ENCODE results near the gene FAM13C.

- TF ChIP-seq CTCF (IDR thresholded peaks at IDR 0.05) (no peak), REST (IDR thresholded peaks at IDR 0.05; ENCODE audit: low read depth, low read length) (no peak), SIN3A (IDR thresholded peaks at IDR 0.05; ENCODE audit: borderline replicate concordance, low read depth, low read length) (no peak), SMC3 (IDR thresholded peaks at IDR 0.05; ENCODE audit: low read depth, low read length) (no peak), YY1 (IDR thresholded peaks at IDR 0.05; ENCODE audit: low read depth) (no peak), RFX5 (IDR thresholded peaks at IDR 0.05; ENCODE audit: low read length) (no peak), MXI1 (IDR thresholded peaks at IDR 0.05; ENCODE audit: low read depth, low read length) (no peak), TAF1 (IDR thresholded peaks at IDR 0.05; ENCODE audit: borderline replicate concordance, low read depth, low read length) (no peak), NRF1 (IDR thresholded peaks at IDR 0.05; ENCODE audit: low read depth, low read length) (no peak), EZH2phosphoT487 (IDR thresholded peaks at IDR 0.05; ENCODE audit: borderline replicate concordance, low read depth) (no peak), POLR2AphosphoS5 (IDR thresholded peaks at IDR 0.05; ENCODE audit: low read depth, low read length) (no peak), MEF2A (IDR thresholded peaks at IDR 0.05; ENCODE audit: borderline replicate concordance, low read depth) (no peak), TCF12 (IDR thresholded peaks at IDR 0.05) (no peak), USF1 (IDR thresholded peaks at IDR 0.05; ENCODE audit: borderline replicate concordance, low read depth) (no peak)
Measured at GRCh38 chr10:59373071-59373470, 10.7 kb upstream of the FAM13C start.
